ENCODE measurements around the gene GKN2. TPM values are rescaled to one million over a fixed set of nuclear protein-coding genes. Genes with fewer than 3 reads are reported as not detected.
"Not testable (repeated sequence)": the region's sequence is repeated elsewhere in the genome, so short reads cannot be mapped to it uniquely, and the experiment has no call there.

GKN2 gene
- total RNA-seq, 1 experiment from 2014 or later: 0.58 TPM

DNA sequence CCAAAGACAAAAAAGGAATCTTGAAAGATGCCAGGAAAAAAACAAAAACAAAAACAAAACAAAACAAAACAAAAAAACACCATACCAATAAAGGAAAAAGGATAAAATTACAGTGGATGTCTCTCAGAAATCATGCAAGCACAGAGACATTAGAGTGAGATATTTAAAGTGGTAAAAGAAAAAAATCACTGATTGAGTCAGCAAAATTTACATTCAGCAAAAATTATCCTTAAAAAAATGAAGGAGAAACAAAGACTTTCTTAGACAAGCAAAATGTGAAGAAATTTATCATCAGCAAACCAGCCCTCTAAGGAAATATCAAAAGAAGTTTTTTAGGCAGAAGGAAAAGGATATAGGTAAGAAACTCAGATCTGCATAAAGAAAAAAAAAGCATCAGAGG is 11.6 kb upstream of the GKN2 start:
- ChIA-PET POLR2A (ENCODE audit: unreplicated experiment) (no interaction called here), CTCF (no interaction called here)
- H3K9me2 ChIP-seq (replicated peaks; ENCODE audit: low read length): no peaks in the 10 kb centered on the region
- no peaks in the 10 kb centered on the region for H3F3A ChIP-seq (ENCODE audit: low read length, unreplicated experiment)
- no peak overlapping the region for H3K4me3 ChIP-seq (ENCODE audit: low read length)
- H2AFZ ChIP-seq (ENCODE audit: low read length): no peak overlapping the region
- H3K4me1 ChIP-seq (ENCODE audit: insufficient read depth, low read length): no peaks in the 10 kb centered on the region
- H3K79me2 ChIP-seq (ENCODE audit: low read length): no peaks in the 10 kb centered on the region
- TF ChIP-seq EZH2phosphoT487 (IDR thresholded peaks at IDR 0.05; ENCODE audit: borderline replicate concordance, low read length) (no peak), EZH2 (IDR thresholded peaks at IDR 0.05; ENCODE audit: low read length, unreplicated experiment) (no peak)
- TF ChIP-seq, protein P1, sequence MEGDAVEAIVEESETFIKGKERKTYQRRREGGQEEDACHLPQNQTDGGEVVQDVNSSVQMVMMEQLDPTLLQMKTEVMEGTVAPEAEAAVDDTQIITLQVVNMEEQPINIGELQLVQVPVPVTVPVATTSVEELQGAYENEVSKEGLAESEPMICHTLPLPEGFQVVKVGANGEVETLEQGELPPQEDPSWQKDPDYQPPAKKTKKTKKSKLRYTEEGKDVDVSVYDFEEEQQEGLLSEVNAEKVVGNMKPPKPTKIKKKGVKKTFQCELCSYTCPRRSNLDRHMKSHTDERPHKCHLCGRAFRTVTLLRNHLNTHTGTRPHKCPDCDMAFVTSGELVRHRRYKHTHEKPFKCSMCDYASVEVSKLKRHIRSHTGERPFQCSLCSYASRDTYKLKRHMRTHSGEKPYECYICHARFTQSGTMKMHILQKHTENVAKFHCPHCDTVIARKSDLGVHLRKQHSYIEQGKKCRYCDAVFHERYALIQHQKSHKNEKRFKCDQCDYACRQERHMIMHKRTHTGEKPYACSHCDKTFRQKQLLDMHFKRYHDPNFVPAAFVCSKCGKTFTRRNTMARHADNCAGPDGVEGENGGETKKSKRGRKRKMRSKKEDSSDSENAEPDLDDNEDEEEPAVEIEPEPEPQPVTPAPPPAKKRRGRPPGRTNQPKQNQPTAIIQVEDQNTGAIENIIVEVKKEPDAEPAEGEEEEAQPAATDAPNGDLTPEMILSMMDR (conservative IDR thresholded peaks at IDR 0.05; ENCODE audit: low read depth, low read length): no peak
- no peak overlapping the region for H3K9ac ChIP-seq (ENCODE audit: low read length)
- BruUV-seq (replicated peaks): no TSS peak
- no peaks in the 10 kb centered on the region for H4K20me1 ChIP-seq (ENCODE audit: low read length)
- H3K27me3 ChIP-seq (ENCODE audit: low read length): no peaks in the 10 kb centered on the region
- H3K27ac ChIP-seq (ENCODE audit: low read length): no peak overlapping the region
- intact Hi-C loops (cut with micrococcal nuclease): no loop called here
- no peak overlapping the region for H3K4me2 ChIP-seq (ENCODE audit: low read length)
- ATAC-seq: no peak
- no peaks in the 10 kb centered on the region for H3K36me3 ChIP-seq (ENCODE audit: low read depth, low read length)
- DNase-seq: no peak
- no peaks in the 10 kb centered on the region for H3K9me3 ChIP-seq (ENCODE audit: low read length)

DNA sequence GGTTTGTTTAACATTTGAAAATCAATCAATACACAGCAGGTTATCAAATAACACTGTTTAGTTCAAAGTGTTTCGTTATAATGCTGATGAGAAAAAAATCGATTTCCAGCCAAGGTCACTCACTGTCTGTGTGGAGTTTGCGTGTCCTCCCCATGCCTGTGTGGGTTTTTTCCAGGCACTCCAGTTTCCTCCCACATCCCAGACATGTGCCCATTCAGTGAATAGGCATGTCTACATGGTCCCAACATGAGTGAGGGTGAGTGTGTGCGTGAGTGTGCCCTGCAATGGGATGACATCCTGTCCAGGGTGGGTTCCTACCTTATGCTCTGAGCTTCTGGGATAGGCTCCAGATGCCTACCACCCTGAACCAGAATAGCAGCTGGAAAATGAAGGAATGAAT is 8.7 kb upstream of the GKN2 start:
- Histone ChIP-seq H3K4me1 (ENCODE audit: insufficient read depth, low read length) (no peaks in the 10 kb centered on the region), H3K4me3 (ENCODE audit: low read length) (no peak overlapping the region), H2AFZ (ENCODE audit: low read length) (no peak overlapping the region), H3K4me2 (ENCODE audit: low read length) (no peak overlapping the region), H3K27ac (ENCODE audit: low read length) (no peak overlapping the region), H3K79me2 (ENCODE audit: low read length) (no peaks in the 10 kb centered on the region), H3K9me3 (ENCODE audit: low read length) (no peaks in the 10 kb centered on the region), H3K9me2 (replicated peaks; ENCODE audit: low read length) (no peaks in the 10 kb centered on the region), H3K27me3 (ENCODE audit: low read length) (no peaks in the 10 kb centered on the region), H4K20me1 (ENCODE audit: low read length) (no peaks in the 10 kb centered on the region), H3F3A (ENCODE audit: low read length, unreplicated experiment) (no peaks in the 10 kb centered on the region), H3K36me3 (ENCODE audit: low read depth, low read length) (no peaks in the 10 kb centered on the region), H3K9ac (ENCODE audit: low read length) (no peak overlapping the region)
- POLR2A ChIA-PET (ENCODE audit: unreplicated experiment): no interaction called here
- BruUV-seq (replicated peaks): no TSS peak
- no peak for TF ChIP-seq EZH2 (IDR thresholded peaks at IDR 0.05; ENCODE audit: low read length, unreplicated experiment)
- no peak for ATAC-seq
- CTCF ChIA-PET: no interaction called here
- no peak for DNase-seq
- intact Hi-C loops (cut with micrococcal nuclease): no loop called here

- H3K9ac ChIP-seq (ENCODE audit: low read length): no peak overlapping the region
- no peaks in the 10 kb centered on the region for H3K4me1 ChIP-seq (ENCODE audit: insufficient read depth, low read length)
- POLR2A ChIA-PET (ENCODE audit: unreplicated experiment): no interaction called here
- CTCF ChIA-PET: no interaction called here
- no peak overlapping the region for H3K4me3 ChIP-seq (ENCODE audit: low read length)
- intact Hi-C loops (cut with micrococcal nuclease): no loop called here
- no TSS peak for BruUV-seq (replicated peaks)
- ATAC-seq: no peak
- no peaks in the 10 kb centered on the region for H4K20me1 ChIP-seq (ENCODE audit: low read length)
- TF ChIP-seq EZH2 (IDR thresholded peaks at IDR 0.05; ENCODE audit: low read length, unreplicated experiment) (no peak), EZH2phosphoT487 (IDR thresholded peaks at IDR 0.05; ENCODE audit: borderline replicate concordance, low read length) (no peak)
- TF ChIP-seq, protein P1 (conservative IDR thresholded peaks at IDR 0.05; ENCODE audit: low read depth, low read length): no peak
- no peaks in the 10 kb centered on the region for H3K36me3 ChIP-seq (ENCODE audit: low read depth, low read length)
- H3K27ac ChIP-seq (ENCODE audit: low read length): no peak overlapping the region
- no peaks in the 10 kb centered on the region for H3K79me2 ChIP-seq (ENCODE audit: low read length)
- H3K9me2 ChIP-seq (replicated peaks; ENCODE audit: low read length): no peaks in the 10 kb centered on the region
- no peak for DNase-seq
- no peaks in the 10 kb centered on the region for H3K27me3 ChIP-seq (ENCODE audit: low read length)
- no peaks in the 10 kb centered on the region for H3F3A ChIP-seq (ENCODE audit: low read length, unreplicated experiment)
- no peaks in the 10 kb centered on the region for H3K9me3 ChIP-seq (ENCODE audit: low read length)
- H3K4me2 ChIP-seq (ENCODE audit: low read length): no peak overlapping the region
- no peak overlapping the region; the same call in 1 of the 2 replicates for H2AFZ ChIP-seq (ENCODE audit: low read length)
These were observed 6.3 kb upstream of the GKN2 start for GRCh38 chr2:68959001-68959400.

DNA sequence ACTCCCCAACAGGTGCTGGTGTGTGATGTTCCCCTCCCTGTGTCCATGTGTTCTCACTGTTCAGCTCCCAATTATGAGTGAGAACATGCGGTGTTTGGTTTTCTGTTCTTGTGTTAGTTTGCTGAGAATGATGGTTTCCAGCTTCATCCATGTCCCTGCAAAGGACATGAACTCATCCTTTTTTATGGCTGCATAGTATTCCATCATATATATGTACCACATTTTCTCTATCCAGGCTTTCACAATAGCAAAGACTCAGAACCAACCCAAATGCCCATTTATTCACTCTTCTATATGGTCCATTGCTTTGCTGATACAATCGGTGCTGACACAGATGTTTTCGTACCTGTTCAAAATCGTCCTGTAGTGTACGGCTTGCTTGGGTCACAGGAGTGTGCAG is 2.7 kb upstream of the GKN2 start:
- H3K27me3 ChIP-seq (ENCODE audit: low read length); intact Hi-C loops (cut with micrococcal nuclease); ATAC-seq; H4K20me1 ChIP-seq (ENCODE audit: low read length); BruUV-seq (replicated peaks); H3K4me2 ChIP-seq (ENCODE audit: low read length); H3K79me2 ChIP-seq (ENCODE audit: low read length); H3K4me3 ChIP-seq (ENCODE audit: low read length); H3K36me3 ChIP-seq (ENCODE audit: low read depth, low read length); H3K9me2 ChIP-seq (replicated peaks; ENCODE audit: low read length); H2AFZ ChIP-seq (ENCODE audit: low read length); H3K9ac ChIP-seq (ENCODE audit: low read length); H3F3A ChIP-seq (ENCODE audit: low read length, unreplicated experiment); H3K27ac ChIP-seq (ENCODE audit: low read length); DNase-seq; POLR2A ChIA-PET (ENCODE audit: unreplicated experiment); CTCF ChIA-PET; H3K9me3 ChIP-seq (ENCODE audit: low read length): not testable (repeated sequence)
- H3K4me1 ChIP-seq (ENCODE audit: insufficient read depth, low read length): peaks cover 11% of the 10 kb centered on the region

All from PC-3 (cell line).